Esophagus muscularis mucosa (tissue), 4 donors: Measurements from ENCODE around the gene CHST12. TPM values are rescaled to one million over a fixed set of nuclear protein-coding genes. Genes with fewer than 3 reads are reported as not detected.

Source experiments
- DNase-seq: peaks from one replicate; pipeline ENCODE4 v3.0.0-alpha.2; 2017; ENCODE audit errors: extremely low spot score
- H3K27ac ChIP-seq, 4 donors: fragments of 200-600 bp; sonication (generic); replicated peaks in 1 of 4; 1 replicate in 3 of 4; 2 replicates in 1 of 4; pipeline ENCODE4 v1.5.1; 2016 to 2019; ENCODE audit warnings: mild to moderate bottlenecking in 1 of 4
- H3K27me3 ChIP-seq, 4 donors: fragments of 200-600 bp; sonication (generic); one replicate each; pipeline versions ENCODE4 v1.5.1 to v1.6.0; 2016 to 2019
- H3K36me3 ChIP-seq, 4 donors: fragments of 200-600 bp; sonication (generic); one replicate each; pipeline ENCODE4 v1.5.1; 2016 to 2019
- H3K4me1 ChIP-seq, 4 donors: fragments of 200-600 bp; sonication (generic); one replicate each; pipeline ENCODE4 v1.5.1; 2016 to 2019
- H3K4me3 ChIP-seq, 4 donors: fragments of 200-600 bp; sonication (generic); 1 replicate in 2 of 4; 2 replicates in 2 of 4; pipeline ENCODE4 v1.5.1; 2016 to 2019; ENCODE audit warnings: mild to moderate bottlenecking in 4 of 4, moderate library complexity in 1 of 4
- H3K9me3 ChIP-seq, 4 donors: fragments of 200-600 bp; sonication (generic); 1 replicate in 3 of 4; 2 replicates in 1 of 4; pipeline ENCODE4 v1.5.1; 2016 to 2019
- CTCF ChIP-seq, 3 experiments: fragments of 200-600 bp in 2 of 3; fragments of 450-650 bp in 1 of 3; sonication (generic) in 2 of 3; IDR thresholded peaks; one replicate each; pipeline ENCODE4 v1.5.1; 2017 to 2019; ENCODE audit warnings: antibody characterized with exemption in 3 of 3, mild to moderate bottlenecking in 2 of 3, moderate library complexity in 1 of 3
- POLR2A ChIP-seq: fragments of 450-650 bp; IDR thresholded peaks from one replicate; pipeline ENCODE4 v1.6.1; 2017; ENCODE audit warnings: antibody characterized with exemption, moderate library complexity, mild to moderate bottlenecking, low read depth
- POLR2AphosphoS5 ChIP-seq, 2 donors: sonication (generic); formaldehyde crosslinking; IDR thresholded peaks; one replicate each; pipeline ENCODE4 v1.6.1; 2017; ENCODE audit warnings: antibody characterized with exemption in 2 of 2
- WGBS: methylation state at CpG from one replicate; pipeline ENCODE4 v1.1.5; 2018; 5-methylcytosine and 5-hydroxymethylcytosine counted together
- intact Hi-C: fragments of 100-400 bp; cut with DNase I; formaldehyde crosslinking; loops from one replicate; pipeline ENCODE4 v1.15.1; 2023
- small RNA-seq, 3 donors: library from RNA; depleted of rRNA; stranded (forward); fragments of <200 nt; gene quantifications; one replicate each; pipeline ENCODE3, GENCODE V24; 2016
- total RNA-seq, 4 donors: library from RNA; depleted of rRNA; stranded (reverse); fragments of >200 nt; gene quantifications; one replicate each; pipeline versions ENCODE4 v1.1.0 to v1.2.1, GENCODE V29; 2016

CHST12 gene
- total RNA-seq, 4 donors from 2014 or later, result 6.6 to 24.0 (median 14.8) TPM

GRCh38 chr7:2497500-2498336 lies 94.3 kb downstream of the CHST12 start:
- intact Hi-C loops, result no loop called here
- no peak for TF ChIP-seq POLR2AphosphoS5 (IDR thresholded peaks at IDR 0.05)
- TF ChIP-seq POLR2A, result no peak
- no peak for TF ChIP-seq CTCF (IDR thresholded peaks at IDR 0.05)
- DNase-seq, result no peak
- Histone ChIP-seq H3K27ac (no peak overlapping the region), H3K36me3 (no peaks in the 10 kb centered on the region), H3K4me1 (peaks cover 16 to 27% (median 23%) of the 10 kb centered on the region in 4 donors), H3K9me3 (no peaks in the 10 kb centered on the region), H3K4me3 (no peak overlapping the region), H3K27me3 (peaks cover 0 to 82% (median 4%) of the 10 kb centered on the region in 4 donors)
- WGBS, result 39% methylated on average over 18 of the region's 25 CpGs

Small RNA genes within 50 kb of the gene (small RNA-seq; reads per million reads assigned to genes)
- 0 reads per million in 3 donors for gene AC004840.2

Other genes starting within 250 kb of the CHST12 start
- gene MAD1L1, start 170.7 kb upstream of the CHST12 start, total RNA-seq, result 10 to 100 TPM; 22.2 to 33.1 (median 29.5) TPM
- gene MRM2, start 161.4 kb upstream of the CHST12 start, total RNA-seq, result 10 to 100 TPM; 13.3 to 20.3 (median 16.5) TPM
- gene NUDT1, start 161.4 kb upstream of the CHST12 start, total RNA-seq, result 10 to 100 TPM; 10.9 to 18.7 (median 18.0) TPM
- 1 to 10 TPM; 6.8 to 9.9 (median 8.7) TPM for gene SNX8, start 89.2 kb upstream of the CHST12 start, total RNA-seq
- gene EIF3B, start 48.8 kb upstream of the CHST12 start, total RNA-seq, result 100 to 1,000 TPM; 105 to 155 (median 128) TPM
- not detected for gene GRIFIN, start 72.8 kb downstream of the CHST12 start, total RNA-seq
- 10 to 100 TPM in 1 of 4 donors, 1 to 10 TPM in 3; 6.1 to 10.7 (median 8.3) TPM for gene LFNG, start 116.2 kb downstream of the CHST12 start, total RNA-seq
- 10 to 100 TPM; 22.0 to 43.8 (median 32.7) TPM for gene BRAT1, start 151.9 kb downstream of the CHST12 start, total RNA-seq
- gene IQCE, start 155.4 kb downstream of the CHST12 start, total RNA-seq, result 10 to 100 TPM; 13.0 to 22.4 (median 18.0) TPM
- 10 to 100 TPM; 17.4 to 25.7 (median 20.2) TPM for gene TTYH3, start 228.4 kb downstream of the CHST12 start, total RNA-seq